Measurements from ENCODE around the gene PRKAG2. TPM values are rescaled to one million over a fixed set of nuclear protein-coding genes. Genes with fewer than 3 reads are reported as not detected.

Gene PRKAG2
- total RNA-seq, 2 donors from 2014 or later = 38.3 to 78.5 TPM

- DNase-seq (ENCODE audit: low spot score) = no peak
- Histone ChIP-seq H3K9me3 (no peaks in the 10 kb centered on the region), H3K27ac (no peak overlapping the region), H3K36me3 (no peaks in the 10 kb centered on the region), H3K27me3 (replicated peaks; ENCODE audit: insufficient read depth) (no peaks in the 10 kb centered on the region), H3K4me1 (ENCODE audit: control insufficient read depth in 1 of 2, low read depth in 2 of 2) (peaks cover 5 to 8% of the 10 kb centered on the region in 2 donors), H3K4me3 (no peak overlapping the region)
- no peak for TF ChIP-seq CTCF (IDR thresholded peaks at IDR 0.05)
- no peak for ATAC-seq (ENCODE audit: insufficient number of reproducible peaks, low FRiP score, low read depth)
Observed at GRCh38 chr7:151796871-151797537, 79.9 kb downstream of the PRKAG2 start.

- ATAC-seq (ENCODE audit: insufficient number of reproducible peaks, low FRiP score, low read depth) = no peak
- no peak overlapping the region for H3K27ac ChIP-seq
- H3K4me3 ChIP-seq = no peak overlapping the region
Observed at GRCh38 chr7:151796091-151796870, 80.6 kb downstream of the PRKAG2 start.

GRCh38 chr7:151795168-151795811 is 81.6 kb downstream of the PRKAG2 start:
- H3K27me3 ChIP-seq (replicated peaks; ENCODE audit: insufficient read depth) = no peaks in the 10 kb centered on the region
- peaks cover 5 to 8% of the 10 kb centered on the region in 2 donors for H3K4me1 ChIP-seq (ENCODE audit: control insufficient read depth in 1 of 2, low read depth in 2 of 2)
- H3K36me3 ChIP-seq = no peaks in the 10 kb centered on the region
- H3K9me3 ChIP-seq = no peaks in the 10 kb centered on the region
- ATAC-seq (ENCODE audit: insufficient number of reproducible peaks, low FRiP score, low read depth) (no peak), DNase-seq (ENCODE audit: low spot score) (no peak)
- no peak overlapping the region for H3K4me3 ChIP-seq
- no peak overlapping the region for H3K27ac ChIP-seq
- no peak for TF ChIP-seq CTCF (IDR thresholded peaks at IDR 0.05)

More at GRCh38 chr7:151796091-151796870, 80.6 kb downstream of the PRKAG2 start:
- no peak for DNase-seq (ENCODE audit: low spot score)
- Histone ChIP-seq H3K27me3 (replicated peaks; ENCODE audit: insufficient read depth) (no peaks in the 10 kb centered on the region), H3K4me1 (ENCODE audit: control insufficient read depth in 1 of 2, low read depth in 2 of 2) (peaks cover 5 to 8% of the 10 kb centered on the region in 2 donors), H3K36me3 (no peaks in the 10 kb centered on the region), H3K9me3 (no peaks in the 10 kb centered on the region)
- no peak for TF ChIP-seq CTCF (IDR thresholded peaks at IDR 0.05)

GRCh38 chr7:151794508-151795167 is 82.3 kb downstream of the PRKAG2 start:
- no peaks in the 10 kb centered on the region for H3K27me3 ChIP-seq (replicated peaks; ENCODE audit: insufficient read depth)
- ATAC-seq (ENCODE audit: insufficient number of reproducible peaks, low FRiP score, low read depth) (no peak), DNase-seq (ENCODE audit: low spot score) (no peak)
- no peak overlapping the region for H3K27ac ChIP-seq
- no peak for TF ChIP-seq CTCF (IDR thresholded peaks at IDR 0.05)
- no peaks in the 10 kb centered on the region for H3K36me3 ChIP-seq
- H3K9me3 ChIP-seq = no peaks in the 10 kb centered on the region
- H3K4me1 ChIP-seq (ENCODE audit: control insufficient read depth in 1 of 2, low read depth in 2 of 2) = peaks cover 5 to 8% of the 10 kb centered on the region in 2 donors
- no peak overlapping the region for H3K4me3 ChIP-seq
